ENCODE measurements around the gene GLIS1.

The GLIS1 gene

GRCh38 chr1:53608676-53609075, 130.3 kb downstream of the GLIS1 start:
- no peaks in the 10 kb centered on the region for H3K27me3 ChIP-seq (replicated peaks; ENCODE audit: control insufficient read depth, insufficient read depth, low read length, poor library complexity, severe bottlenecking)
- H3K9me3 ChIP-seq (ENCODE audit: control insufficient read depth, low read length), result no peaks in the 10 kb centered on the region
- no peak overlapping the region for H3K27ac ChIP-seq (ENCODE audit: insufficient read depth, low read length, poor library complexity, severe bottlenecking)
- DNase-seq, result no peak
- H3K4me3 ChIP-seq (ENCODE audit: insufficient read depth, low read depth, low read length, poor library complexity, severe bottlenecking), result no peak overlapping the region
- no peaks in the 10 kb centered on the region for H3K4me1 ChIP-seq (ENCODE audit: control insufficient read depth, insufficient read depth, low read length, poor library complexity, severe bottlenecking)
- no peaks in the 10 kb centered on the region for H3K36me3 ChIP-seq (ENCODE audit: control insufficient read depth, insufficient read depth, low read length)

GRCh38 chr1:53608071-53608470, 130.9 kb downstream of the GLIS1 start:
- H3K27me3 ChIP-seq (replicated peaks; ENCODE audit: control insufficient read depth, insufficient read depth, low read length, poor library complexity, severe bottlenecking), result no peaks in the 10 kb centered on the region
- H3K9me3 ChIP-seq (ENCODE audit: control insufficient read depth, low read length), result no peaks in the 10 kb centered on the region
- no peaks in the 10 kb centered on the region for H3K36me3 ChIP-seq (ENCODE audit: control insufficient read depth, insufficient read depth, low read length)
- no peak for DNase-seq
- H3K4me1 ChIP-seq (ENCODE audit: control insufficient read depth, insufficient read depth, low read length, poor library complexity, severe bottlenecking), result no peaks in the 10 kb centered on the region
- no peak overlapping the region for H3K27ac ChIP-seq (ENCODE audit: insufficient read depth, low read length, poor library complexity, severe bottlenecking)
- no peak overlapping the region for H3K4me3 ChIP-seq (ENCODE audit: insufficient read depth, low read depth, low read length, poor library complexity, severe bottlenecking)

- H3K9me3 ChIP-seq (ENCODE audit: control insufficient read depth, low read length), result no peaks in the 10 kb centered on the region
- no peaks in the 10 kb centered on the region for H3K36me3 ChIP-seq (ENCODE audit: control insufficient read depth, insufficient read depth, low read length)
- no peaks in the 10 kb centered on the region for H3K27me3 ChIP-seq (replicated peaks; ENCODE audit: control insufficient read depth, insufficient read depth, low read length, poor library complexity, severe bottlenecking)
- H3K4me1 ChIP-seq (ENCODE audit: control insufficient read depth, insufficient read depth, low read length, poor library complexity, severe bottlenecking), result no peaks in the 10 kb centered on the region
- H3K4me3 ChIP-seq (ENCODE audit: insufficient read depth, low read depth, low read length, poor library complexity, severe bottlenecking), result no peak overlapping the region
- no peak for DNase-seq
- no peak overlapping the region for H3K27ac ChIP-seq (ENCODE audit: insufficient read depth, low read length, poor library complexity, severe bottlenecking)
Observed at GRCh38 chr1:53606651-53607051, 132.3 kb downstream of the GLIS1 start.

GRCh38 chr1:53606197-53606596, 132.8 kb downstream of the GLIS1 start:
- Histone ChIP-seq H3K27ac (ENCODE audit: insufficient read depth, low read length, poor library complexity, severe bottlenecking) (no peak overlapping the region), H3K27me3 (replicated peaks; ENCODE audit: control insufficient read depth, insufficient read depth, low read length, poor library complexity, severe bottlenecking) (no peaks in the 10 kb centered on the region), H3K36me3 (ENCODE audit: control insufficient read depth, insufficient read depth, low read length) (no peaks in the 10 kb centered on the region), H3K9me3 (ENCODE audit: control insufficient read depth, low read length) (no peaks in the 10 kb centered on the region), H3K4me3 (ENCODE audit: insufficient read depth, low read depth, low read length, poor library complexity, severe bottlenecking) (no peak overlapping the region), H3K4me1 (ENCODE audit: control insufficient read depth, insufficient read depth, low read length, poor library complexity, severe bottlenecking) (no peaks in the 10 kb centered on the region)
- DNase-seq, result no peak

- no peak overlapping the region for H3K4me3 ChIP-seq (ENCODE audit: insufficient read depth, low read depth, low read length, poor library complexity, severe bottlenecking)
- H3K4me1 ChIP-seq (ENCODE audit: control insufficient read depth, insufficient read depth, low read length, poor library complexity, severe bottlenecking), result no peaks in the 10 kb centered on the region
- DNase-seq, result no peak
- H3K27me3 ChIP-seq (replicated peaks; ENCODE audit: control insufficient read depth, insufficient read depth, low read length, poor library complexity, severe bottlenecking), result no peaks in the 10 kb centered on the region
- H3K9me3 ChIP-seq (ENCODE audit: control insufficient read depth, low read length), result no peaks in the 10 kb centered on the region
- no peak overlapping the region for H3K27ac ChIP-seq (ENCODE audit: insufficient read depth, low read length, poor library complexity, severe bottlenecking)
- no peaks in the 10 kb centered on the region for H3K36me3 ChIP-seq (ENCODE audit: control insufficient read depth, insufficient read depth, low read length)
Observed at GRCh38 chr1:53605181-53605580, 133.8 kb downstream of the GLIS1 start.

GRCh38 chr1:53604291-53604919, 134.6 kb downstream of the GLIS1 start:
- no peak overlapping the region for H3K4me3 ChIP-seq (ENCODE audit: insufficient read depth, low read depth, low read length, poor library complexity, severe bottlenecking)
- H3K27ac ChIP-seq (ENCODE audit: insufficient read depth, low read length, poor library complexity, severe bottlenecking), result no peak overlapping the region
- no peaks in the 10 kb centered on the region for H3K36me3 ChIP-seq (ENCODE audit: control insufficient read depth, insufficient read depth, low read length)
- no peak for DNase-seq
- no peaks in the 10 kb centered on the region for H3K9me3 ChIP-seq (ENCODE audit: control insufficient read depth, low read length)
- no peaks in the 10 kb centered on the region for H3K27me3 ChIP-seq (replicated peaks; ENCODE audit: control insufficient read depth, insufficient read depth, low read length, poor library complexity, severe bottlenecking)
- no peaks in the 10 kb centered on the region for H3K4me1 ChIP-seq (ENCODE audit: control insufficient read depth, insufficient read depth, low read length, poor library complexity, severe bottlenecking)

GRCh38 chr1:53603431-53603830, 135.5 kb downstream of the GLIS1 start:
- no peaks in the 10 kb centered on the region for H3K36me3 ChIP-seq (ENCODE audit: control insufficient read depth, insufficient read depth, low read length)
- no peaks in the 10 kb centered on the region for H3K9me3 ChIP-seq (ENCODE audit: control insufficient read depth, low read length)
- H3K27me3 ChIP-seq (replicated peaks; ENCODE audit: control insufficient read depth, insufficient read depth, low read length, poor library complexity, severe bottlenecking), result no peaks in the 10 kb centered on the region
- H3K4me3 ChIP-seq (ENCODE audit: insufficient read depth, low read depth, low read length, poor library complexity, severe bottlenecking), result no peak overlapping the region
- no peak overlapping the region for H3K27ac ChIP-seq (ENCODE audit: insufficient read depth, low read length, poor library complexity, severe bottlenecking)
- H3K4me1 ChIP-seq (ENCODE audit: control insufficient read depth, insufficient read depth, low read length, poor library complexity, severe bottlenecking), result no peaks in the 10 kb centered on the region
- no peak for DNase-seq

GRCh38 chr1:53601867-53602775, 136.8 kb downstream of the GLIS1 start:
- Histone ChIP-seq H3K9me3 (ENCODE audit: control insufficient read depth, low read length) (no peaks in the 10 kb centered on the region), H3K27me3 (replicated peaks; ENCODE audit: control insufficient read depth, insufficient read depth, low read length, poor library complexity, severe bottlenecking) (no peaks in the 10 kb centered on the region), H3K36me3 (ENCODE audit: control insufficient read depth, insufficient read depth, low read length) (no peaks in the 10 kb centered on the region), H3K27ac (ENCODE audit: insufficient read depth, low read length, poor library complexity, severe bottlenecking) (no peak overlapping the region), H3K4me1 (ENCODE audit: control insufficient read depth, insufficient read depth, low read length, poor library complexity, severe bottlenecking) (no peaks in the 10 kb centered on the region), H3K4me3 (ENCODE audit: insufficient read depth, low read depth, low read length, poor library complexity, severe bottlenecking) (no peak overlapping the region)
- no peak for DNase-seq

- no peak overlapping the region for H3K4me3 ChIP-seq (ENCODE audit: insufficient read depth, low read depth, low read length, poor library complexity, severe bottlenecking)
- no peaks in the 10 kb centered on the region for H3K9me3 ChIP-seq (ENCODE audit: control insufficient read depth, low read length)
- no peak for DNase-seq
- no peaks in the 10 kb centered on the region for H3K27me3 ChIP-seq (replicated peaks; ENCODE audit: control insufficient read depth, insufficient read depth, low read length, poor library complexity, severe bottlenecking)
- H3K4me1 ChIP-seq (ENCODE audit: control insufficient read depth, insufficient read depth, low read length, poor library complexity, severe bottlenecking), result no peaks in the 10 kb centered on the region
- H3K36me3 ChIP-seq (ENCODE audit: control insufficient read depth, insufficient read depth, low read length), result no peaks in the 10 kb centered on the region
- no peak overlapping the region for H3K27ac ChIP-seq (ENCODE audit: insufficient read depth, low read length, poor library complexity, severe bottlenecking)
Observed at GRCh38 chr1:53601031-53601745, 137.8 kb downstream of the GLIS1 start.

GRCh38 chr1:53600561-53600960, 138.4 kb downstream of the GLIS1 start:
- H3K36me3 ChIP-seq (ENCODE audit: control insufficient read depth, insufficient read depth, low read length), result no peaks in the 10 kb centered on the region
- H3K4me1 ChIP-seq (ENCODE audit: control insufficient read depth, insufficient read depth, low read length, poor library complexity, severe bottlenecking), result no peaks in the 10 kb centered on the region

More at GRCh38 chr1:53600561-53600960, 138.4 kb downstream of the GLIS1 start:
- Histone ChIP-seq H3K4me3 (ENCODE audit: insufficient read depth, low read depth, low read length, poor library complexity, severe bottlenecking) (no peak overlapping the region), H3K9me3 (ENCODE audit: control insufficient read depth, low read length) (no peaks in the 10 kb centered on the region), H3K27ac (ENCODE audit: insufficient read depth, low read length, poor library complexity, severe bottlenecking) (no peak overlapping the region), H3K27me3 (replicated peaks; ENCODE audit: control insufficient read depth, insufficient read depth, low read length, poor library complexity, severe bottlenecking) (no peaks in the 10 kb centered on the region)
- no peak for DNase-seq

All from effector memory CD4-positive, alpha-beta T cell (primary cell).